ENCODE results near the gene DOK4. TPM values are rescaled to one million over a fixed set of nuclear protein-coding genes. Genes with fewer than 3 reads are reported as not detected.

The DOK4 gene
- total RNA-seq, 4 donors from 2014 or later, result 22.8 to 33.1 (median 29.1) TPM

GRCh38 chr16:57434003-57434402 lies 52.3 kb downstream of the DOK4 start:
- whole genome bisulfite sequencing, 2 donors, result 93 to 95% methylated on average over 2 of the region's 2 CpGs
- Histone ChIP-seq H3K36me3 (peaks cover 5 to 96% (median 27%) of the 10 kb centered on the region in 3 donors), H3K4me3 (no peak overlapping the region), H3K27me3 (no peaks in the 10 kb centered on the region), H3K4me1 (no peaks in the 10 kb centered on the region), H3K9me3 (no peaks in the 10 kb centered on the region), H3K27ac (no peak overlapping the region)
- DNase-seq (ENCODE audit: low spot score in 2 of 2), result no peak
- TF ChIP-seq EP300 (IDR thresholded peaks at IDR 0.05), result no peak
- TF ChIP-seq CTCF (IDR thresholded peaks at IDR 0.05), result no peak

- DNase-seq (ENCODE audit: low spot score in 2 of 2), result no peak
- TF ChIP-seq POLR2A (IDR thresholded peaks at IDR 0.05), result no peak
- no peak for TF ChIP-seq CTCF (IDR thresholded peaks at IDR 0.05)
- TF ChIP-seq EP300 (IDR thresholded peaks at IDR 0.05), result no peak
- peaks cover 5 to 97% (median 27%) of the 10 kb centered on the region in 3 donors for H3K36me3 ChIP-seq
- no peak overlapping the region for H3K4me3 ChIP-seq
- 83 to 94% methylated on average over 3 of the region's 3 CpGs for WGBS, 2 donors
- H3K27me3 ChIP-seq, result no peaks in the 10 kb centered on the region
- H3K9me3 ChIP-seq, result no peaks in the 10 kb centered on the region
- no peak overlapping the region for H3K27ac ChIP-seq
- H3K4me1 ChIP-seq, result no peaks in the 10 kb centered on the region
These were observed 53.3 kb downstream of the DOK4 start for GRCh38 chr16:57432989-57433388.

GRCh38 chr16:57432505-57432904 lies 53.8 kb downstream of the DOK4 start:
- Histone ChIP-seq H3K36me3 (peaks cover 5 to 98% (median 27%) of the 10 kb centered on the region in 3 donors), H3K9me3 (no peaks in the 10 kb centered on the region), H3K4me3 (no peak overlapping the region), H3K4me1 (no peaks in the 10 kb centered on the region), H3K27ac (no peak overlapping the region), H3K27me3 (no peaks in the 10 kb centered on the region)
- no peak for TF ChIP-seq EP300 (IDR thresholded peaks at IDR 0.05)
- TF ChIP-seq CTCF (IDR thresholded peaks at IDR 0.05), result no peak
- no peak for TF ChIP-seq POLR2A (IDR thresholded peaks at IDR 0.05)
- DNase-seq (ENCODE audit: low spot score in 2 of 2), result no peak
- 92 to 93% methylated on average over 2 of the region's 2 CpGs for WGBS, 2 donors

- Histone ChIP-seq H3K36me3 (peaks cover 2 to 98% (median 24%) of the 10 kb centered on the region in 3 donors), H3K4me3 (no peak overlapping the region), H3K27me3 (no peaks in the 10 kb centered on the region), H3K9me3 (no peaks in the 10 kb centered on the region), H3K27ac (no peak overlapping the region), H3K4me1 (no peaks in the 10 kb centered on the region)
- TF ChIP-seq EP300 (IDR thresholded peaks at IDR 0.05) (no peak), POLR2A (IDR thresholded peaks at IDR 0.05) (no peak), CTCF (IDR thresholded peaks at IDR 0.05) (no peak)
- DNase-seq (ENCODE audit: low spot score in 2 of 2), result no peak
- 89 to 90% methylated on average over 5 of the region's 5 CpGs for WGBS, 2 donors
These were observed 55.3 kb downstream of the DOK4 start for GRCh38 chr16:57430955-57431354.

- TF ChIP-seq POLR2A (IDR thresholded peaks at IDR 0.05), result no peak
- no peak for DNase-seq (ENCODE audit: low spot score in 2 of 2)
- H3K27ac ChIP-seq, result no peak overlapping the region
- H3K27me3 ChIP-seq, result no peaks in the 10 kb centered on the region
- no peak overlapping the region for H3K4me3 ChIP-seq
- no peaks in the 10 kb centered on the region for H3K9me3 ChIP-seq
- no peaks in the 10 kb centered on the region for H3K4me1 ChIP-seq
- peaks cover 0 to 67% (median 15%) of the 10 kb centered on the region in 3 donors for H3K36me3 ChIP-seq
These were observed 58.5 kb downstream of the DOK4 start for GRCh38 chr16:57427824-57428223.

GRCh38 chr16:57427307-57427706 lies 59.0 kb downstream of the DOK4 start:
- Histone ChIP-seq H3K27me3 (no peaks in the 10 kb centered on the region), H3K4me3 (no peak overlapping the region), H3K36me3 (peaks cover 0 to 62% (median 10%) of the 10 kb centered on the region in 3 donors), H3K27ac (no peak overlapping the region), H3K4me1 (peaks cover 0 to 5% (median under 1%) of the 10 kb centered on the region in 4 donors), H3K9me3 (no peaks in the 10 kb centered on the region)
- DNase-seq (ENCODE audit: low spot score in 2 of 2), result no peak
- 85 to 87% methylated on average over 8 of the region's 8 CpGs for WGBS, 2 donors
- TF ChIP-seq POLR2A (IDR thresholded peaks at IDR 0.05), result no peak
- TF ChIP-seq CTCF (IDR thresholded peaks at IDR 0.05), result no peak
- no peak for TF ChIP-seq EP300 (IDR thresholded peaks at IDR 0.05)

Data from tibial nerve (tissue), 4 donors.